Endodermal cell (in vitro differentiated cells): ENCODE results near the gene OR2A14. TPM values are rescaled to one million over a fixed set of nuclear protein-coding genes. Genes with fewer than 3 reads are reported as not detected.

Experiments used
- DNase-seq: peaks from one replicate; pipeline ENCODE4 v3.0.0-alpha.2; 2017
- H3K27ac ChIP-seq: 2 replicates; pipeline ENCODE4 v1.5.1; 2013; ENCODE audit warnings: mild to moderate bottlenecking, low read depth, low read length, moderate library complexity
- H3K27me3 ChIP-seq: 2 replicates; pipeline ENCODE4 v1.6.1; 2013; ENCODE audit warnings: mild to moderate bottlenecking, low read length, moderate library complexity; ENCODE audit not compliant: insufficient read depth, control insufficient read depth, poor library complexity, severe bottlenecking
- H3K36me3 ChIP-seq: 2 replicates; pipeline ENCODE4 v1.7.0; 2013; ENCODE audit warnings: mild to moderate bottlenecking, low read length, moderate library complexity; ENCODE audit not compliant: control insufficient read depth, insufficient read depth
- H3K4me1 ChIP-seq: one replicate; pipeline ENCODE4 v1.7.0; 2013; ENCODE audit warnings: low read length; ENCODE audit not compliant: control insufficient read depth, insufficient read depth
- H3K4me3 ChIP-seq: 2 replicates; pipeline ENCODE4 v1.5.1; 2013; ENCODE audit warnings: mild to moderate bottlenecking, low read length, moderate library complexity
- H3K9ac ChIP-seq: 2 replicates; pipeline ENCODE4 v1.6.1; 2013; ENCODE audit warnings: mild to moderate bottlenecking, low read length, moderate library complexity; ENCODE audit not compliant: poor library complexity, severe bottlenecking; ENCODE audit errors: extremely low read depth
- H3K9me3 ChIP-seq: 2 replicates; pipeline ENCODE4 v1.6.1; 2013; ENCODE audit warnings: mild to moderate bottlenecking, low read length, moderate library complexity; ENCODE audit not compliant: control insufficient read depth
- H3K27ac Mint-ChIP-seq: 2 replicates; pipeline ENCODE4 v1.8.0; 2020; ENCODE audit warnings: mixed read lengths
- H3K27me3 Mint-ChIP-seq: 2 replicates; pipeline ENCODE4 v1.8.0; 2021; ENCODE audit warnings: mild to moderate bottlenecking, mixed read lengths; ENCODE audit not compliant: insufficient read depth
- H3K36me3 Mint-ChIP-seq: 2 replicates; pipeline ENCODE4 v1.8.0; 2020; ENCODE audit warnings: low read depth, mixed read lengths
- H3K4me1 Mint-ChIP-seq: 2 replicates; pipeline ENCODE4 v1.8.0; 2020; ENCODE audit warnings: mixed read lengths
- H3K4me3 Mint-ChIP-seq: 2 replicates; pipeline ENCODE4 v1.8.0; 2020; ENCODE audit warnings: mild to moderate bottlenecking, moderate library complexity, mixed read lengths
- H3K9me3 Mint-ChIP-seq: 2 replicates; pipeline ENCODE4 v1.8.0; 2020; ENCODE audit warnings: mild to moderate bottlenecking, mixed read lengths
- CTCF ChIP-seq: fragments of 200-600 bp; sonication (generic); conservative IDR thresholded peaks from 2 replicates; pipeline ENCODE4 v1.5.0; 2021; ENCODE audit warnings: antibody characterized with exemption, mild to moderate bottlenecking
- WGBS, 2 experiments: methylation state at CpG; one replicate each; pipeline versions ENCODE4 v1.1.5 to v1.1.7; 2013; ENCODE audit warnings: missing lambda C conversion rate in 2 of 2, mixed read lengths in 1 of 2; ENCODE audit not compliant: insufficient coverage in 1 of 2, insufficient read length in 1 of 2; 5-methylcytosine and 5-hydroxymethylcytosine counted together
- total RNA-seq, 2 donors: library from RNA; stranded (reverse); fragmentation: NEBNext Ultra II Directional in 1 of 2; extraction: Animal tissue kit (Norgen Biotek cat#: 25700) in 1 of 2; gene quantifications; 2 replicates in 1 of 2; 3 replicates in 1 of 2; pipeline ENCODE4 v1.2.1, GENCODE V29; 2021

Gene OR2A14
- total RNA-seq, 2 donors from 2014 or later = not detected

- Mint-ChIP-seq H3K4me1 (peaks cover 6% of the 10 kb centered on the region), H3K4me3 (no peak overlapping the region), H3K27me3 (no peaks in the 10 kb centered on the region), H3K9me3 (no peaks in the 10 kb centered on the region), H3K36me3 (no peaks in the 10 kb centered on the region), H3K27ac (no peak overlapping the region)
- no peak for TF ChIP-seq CTCF
- Histone ChIP-seq H3K4me1 (no peaks in the 10 kb centered on the region), H3K36me3 (no peaks in the 10 kb centered on the region), H3K9ac (no peak overlapping the region), H3K27ac (no peak overlapping the region), H3K9me3 (no peaks in the 10 kb centered on the region), H3K4me3 (no peak overlapping the region), H3K27me3 (no peaks in the 10 kb centered on the region)
- no peak for DNase-seq
- WGBS, 2 experiments = 67 to 94% methylated on average over 1 to 2 of the region's 2 CpGs
These were observed 7.8 kb downstream of the OR2A14 start for GRCh38 chr7:144130730-144131129.

- H3K9me3 ChIP-seq = no peaks in the 10 kb centered on the region
- TF ChIP-seq CTCF = no peak
- no peak overlapping the region for H3K27ac Mint-ChIP-seq
- H3K9me3 Mint-ChIP-seq = no peaks in the 10 kb centered on the region
- 78 to 85% methylated on average over 2 to 3 of the region's 3 CpGs for WGBS, 2 experiments
- no peaks in the 10 kb centered on the region for H3K4me1 ChIP-seq
- H3K4me3 Mint-ChIP-seq = no peak overlapping the region
- peaks cover 6% of the 10 kb centered on the region for H3K4me1 Mint-ChIP-seq
- H3K36me3 Mint-ChIP-seq = no peaks in the 10 kb centered on the region
- no peaks in the 10 kb centered on the region for H3K36me3 ChIP-seq
- no peak overlapping the region for H3K27ac ChIP-seq
- H3K4me3 ChIP-seq = no peak overlapping the region
- no peak overlapping the region for H3K9ac ChIP-seq
- no peaks in the 10 kb centered on the region for H3K27me3 ChIP-seq
- no peak for DNase-seq
- no peaks in the 10 kb centered on the region for H3K27me3 Mint-ChIP-seq
These were observed 9.3 kb downstream of the OR2A14 start for GRCh38 chr7:144132262-144132661.

DNA sequence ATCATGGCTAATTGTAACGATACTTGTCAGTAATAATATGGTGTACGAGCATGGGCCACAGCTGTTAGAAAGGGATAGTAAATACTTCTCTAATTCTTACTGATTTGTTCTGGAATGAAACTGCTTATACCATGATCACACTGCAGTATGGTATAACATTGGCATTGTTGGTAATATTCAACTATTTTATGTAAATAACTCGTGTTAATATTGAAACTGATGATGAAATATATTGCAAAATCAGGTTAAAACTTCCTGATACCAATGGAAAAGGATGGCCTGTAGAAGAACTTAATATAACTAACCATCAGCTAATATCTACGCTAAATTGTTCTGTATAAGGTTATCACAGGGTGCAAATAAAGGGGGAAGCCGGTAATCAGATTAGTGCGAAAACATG, 10.3 kb downstream of the OR2A14 start:
- Histone ChIP-seq H3K36me3 (no peaks in the 10 kb centered on the region), H3K27ac (no peak overlapping the region), H3K4me1 (no peaks in the 10 kb centered on the region), H3K27me3 (no peaks in the 10 kb centered on the region), H3K4me3 (no peak overlapping the region), H3K9ac (no peak overlapping the region), H3K9me3 (no peaks in the 10 kb centered on the region)
- 43 to 75% methylated on average over 2 to 6 of the region's 6 CpGs for WGBS, 2 experiments
- no peak for TF ChIP-seq CTCF
- H3K4me1 Mint-ChIP-seq = peaks cover 6% of the 10 kb centered on the region
- H3K27me3 Mint-ChIP-seq = no peaks in the 10 kb centered on the region
- H3K36me3 Mint-ChIP-seq = no peaks in the 10 kb centered on the region
- DNase-seq = no peak
- no peak overlapping the region for H3K4me3 Mint-ChIP-seq
- H3K9me3 Mint-ChIP-seq = no peaks in the 10 kb centered on the region
- no peak overlapping the region for H3K27ac Mint-ChIP-seq
